MM.1S (cell line): ENCODE measurements around the gene ARHGEF11.

Experiments used
- CTCF ChIP-seq: fragments of 300-600 bp; sonication (generic); IDR thresholded peaks from 2 replicates; pipeline ENCODE4 v1.5.1; 2016; ENCODE audit warnings: antibody characterized with exemption, low read length, mixed read lengths
- EZH2 ChIP-seq: fragments of 300-600 bp; sonication (generic); optimal IDR thresholded peaks from 2 replicates; pipeline ENCODE3; 2017; ENCODE audit warnings: low read depth, mild to moderate bottlenecking, antibody characterized with exemption, low read length, mixed read lengths
- EZH2phosphoT487 ChIP-seq: fragments of 300-600 bp; sonication (generic); IDR thresholded peaks from 2 replicates; pipeline ENCODE4 v1.6.1; 2018; ENCODE audit warnings: antibody characterized with exemption, low read length

DNA sequence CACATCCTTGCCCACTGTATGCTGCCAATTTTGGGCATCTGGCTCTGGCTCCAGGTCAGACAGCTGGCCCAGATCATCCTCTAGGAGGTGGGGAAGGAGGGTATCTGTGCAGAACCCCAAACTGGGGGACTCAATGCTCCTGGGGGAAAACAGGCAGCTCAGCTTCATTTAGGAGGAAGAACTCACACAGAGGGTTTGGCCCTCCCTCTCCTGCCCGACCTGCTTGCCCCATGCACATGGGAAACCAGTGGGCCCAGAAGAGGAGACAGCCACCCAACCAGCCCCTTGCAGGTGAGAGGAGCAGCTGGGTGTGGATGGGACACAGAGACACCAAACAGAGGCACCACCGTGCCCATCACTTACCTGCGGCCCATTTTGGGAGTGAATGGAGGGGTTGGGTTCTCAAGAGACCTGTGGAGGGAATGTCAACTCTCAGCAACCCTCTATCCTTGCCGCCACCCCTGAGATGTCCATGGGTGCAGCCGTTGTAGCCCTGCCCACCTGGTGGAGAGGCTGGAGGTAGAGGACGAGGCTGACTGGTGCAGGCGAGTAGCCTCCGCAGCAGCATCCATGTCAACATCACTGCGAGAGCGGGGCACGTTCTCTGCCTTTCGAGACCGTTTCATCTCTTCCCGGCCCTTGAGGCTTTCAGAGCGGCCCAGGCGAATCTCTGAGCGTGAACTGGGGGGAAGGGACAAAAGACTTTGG, 97.6 kb downstream of the ARHGEF11 start:
- no peak for TF ChIP-seq CTCF
- no peak for TF ChIP-seq EZH2
- no peak for TF ChIP-seq EZH2phosphoT487
